Uterus (tissue), 4 donors: ENCODE results near the gene BGN. TPM values are rescaled to one million over a fixed set of nuclear protein-coding genes. Genes with fewer than 3 reads are reported as not detected.

Source experiments
- DNase-seq, 2 donors: peaks; one replicate each; pipeline ENCODE4 v3.0.0-alpha.2; 2019 to 2020
- H3K27ac ChIP-seq, 2 donors: fragments of 200-600 bp; sonication (generic); 1 replicate in 1 of 2; 2 replicates in 1 of 2; pipeline ENCODE4 v1.5.1; 2016 to 2018
- H3K27me3 ChIP-seq, 2 donors: fragments of 200-600 bp; sonication (generic); one replicate each; pipeline ENCODE4 v1.5.1; 2018 to 2019; ENCODE audit warnings: control low read depth in 1 of 2
- H3K36me3 ChIP-seq, 2 donors: fragments of 200-600 bp; sonication (generic); one replicate each; pipeline ENCODE4 v1.5.1; 2019; ENCODE audit warnings: control low read depth in 1 of 2
- H3K4me1 ChIP-seq, 2 donors: fragments of 200-600 bp; sonication (generic); one replicate each; pipeline ENCODE4 v1.5.1; 2018 to 2019; ENCODE audit warnings: control low read depth in 1 of 2
- H3K4me3 ChIP-seq, 2 donors: fragments of 200-600 bp; sonication (generic); 1 replicate in 1 of 2; 2 replicates in 1 of 2; pipeline ENCODE4 v1.5.1; 2018 to 2019; ENCODE audit warnings: mild to moderate bottlenecking in 1 of 2
- H3K9me3 ChIP-seq, 2 donors: fragments of 200-600 bp; sonication (generic); one replicate each; pipeline ENCODE4 v1.5.1; 2019; ENCODE audit warnings: control low read depth in 1 of 2
- POLR2A ChIP-seq, 2 donors: fragments of 450-650 bp; IDR thresholded peaks; one replicate each; pipeline ENCODE4 v1.6.1; 2016; ENCODE audit warnings: antibody characterized with exemption in 2 of 2, mild to moderate bottlenecking in 1 of 2, moderate library complexity in 1 of 2
- intact Hi-C: fragments of 100-400 bp; cut with DNase I; formaldehyde crosslinking; loops from one replicate; pipeline ENCODE4 v1.15.1; 2023; ENCODE audit warnings: low total_unique reads
- total RNA-seq, 4 donors: library from RNA; depleted of rRNA in 3 of 4; stranded (reverse); fragments of >200 nt in 3 of 4; gene quantifications; one replicate each; pipeline versions ENCODE4 v1.1.0 to v1.2.4, GENCODE V29; 2014 to 2023
- TF ChIP-seq, protein P1 (sequence below), 4 experiments: fragments of 200-600 bp in 2 of 4; fragments of 450-650 bp in 2 of 4; sonication (generic) in 2 of 4; IDR thresholded peaks; one replicate each; pipeline ENCODE4 v1.5.1; 2016 to 2019; ENCODE audit warnings: antibody characterized with exemption in 4 of 4, mild to moderate bottlenecking in 2 of 4, moderate library complexity in 1 of 4
- donor health status: DM: yes; HTN: yes; CAD: no.

BGN gene
- total RNA-seq, 4 donors from 2014 or later, result 36.8 to 91.5 (median 50.0) TPM

DNA sequence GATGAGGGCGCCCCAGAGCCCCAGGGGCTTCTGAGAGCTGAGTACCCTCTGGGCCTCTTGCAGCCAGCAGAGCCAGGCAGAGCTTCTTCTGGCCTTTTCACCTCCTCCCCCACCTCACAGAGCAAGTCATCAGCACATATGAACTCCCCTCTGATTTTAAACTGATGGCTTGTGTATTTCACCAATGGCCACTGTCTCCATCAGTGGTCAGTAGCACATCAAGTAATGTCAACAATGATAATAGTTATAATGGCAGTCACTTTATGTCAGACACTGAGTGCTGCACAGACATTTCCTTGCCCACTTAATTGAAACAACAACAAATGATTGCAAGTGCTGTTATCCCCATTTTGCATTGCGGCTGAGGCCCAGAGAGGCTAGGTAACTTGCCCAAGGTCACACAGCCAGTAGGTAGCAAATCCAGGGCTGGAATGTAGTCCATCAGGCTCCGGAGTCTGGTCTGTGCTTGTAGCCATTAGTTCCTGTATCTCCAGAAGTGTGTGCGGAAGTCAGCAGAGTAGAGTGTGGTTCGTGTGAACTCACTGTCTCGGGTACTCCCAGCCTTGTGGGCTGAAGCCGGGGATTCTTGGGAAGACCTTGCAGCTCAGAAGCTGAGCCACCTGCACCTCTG lies 25.6 kb downstream of the BGN start:
- Histone ChIP-seq H3K9me3 (no peaks in the 10 kb centered on the region), H3K27ac (no peak overlapping the region), H3K36me3 (no peaks in the 10 kb centered on the region), H3K4me3 (no peak overlapping the region), H3K4me1 (no peaks in the 10 kb centered on the region), H3K27me3 (peaks cover 0 to 12% of the 10 kb centered on the region in 2 donors)
- TF ChIP-seq, protein P1, sequence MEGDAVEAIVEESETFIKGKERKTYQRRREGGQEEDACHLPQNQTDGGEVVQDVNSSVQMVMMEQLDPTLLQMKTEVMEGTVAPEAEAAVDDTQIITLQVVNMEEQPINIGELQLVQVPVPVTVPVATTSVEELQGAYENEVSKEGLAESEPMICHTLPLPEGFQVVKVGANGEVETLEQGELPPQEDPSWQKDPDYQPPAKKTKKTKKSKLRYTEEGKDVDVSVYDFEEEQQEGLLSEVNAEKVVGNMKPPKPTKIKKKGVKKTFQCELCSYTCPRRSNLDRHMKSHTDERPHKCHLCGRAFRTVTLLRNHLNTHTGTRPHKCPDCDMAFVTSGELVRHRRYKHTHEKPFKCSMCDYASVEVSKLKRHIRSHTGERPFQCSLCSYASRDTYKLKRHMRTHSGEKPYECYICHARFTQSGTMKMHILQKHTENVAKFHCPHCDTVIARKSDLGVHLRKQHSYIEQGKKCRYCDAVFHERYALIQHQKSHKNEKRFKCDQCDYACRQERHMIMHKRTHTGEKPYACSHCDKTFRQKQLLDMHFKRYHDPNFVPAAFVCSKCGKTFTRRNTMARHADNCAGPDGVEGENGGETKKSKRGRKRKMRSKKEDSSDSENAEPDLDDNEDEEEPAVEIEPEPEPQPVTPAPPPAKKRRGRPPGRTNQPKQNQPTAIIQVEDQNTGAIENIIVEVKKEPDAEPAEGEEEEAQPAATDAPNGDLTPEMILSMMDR (IDR thresholded peaks at IDR 0.05), result no peak
- no peak for TF ChIP-seq POLR2A (IDR thresholded peaks at IDR 0.05)
- no peak for DNase-seq
- intact Hi-C loops, result no loop called here

DNA sequence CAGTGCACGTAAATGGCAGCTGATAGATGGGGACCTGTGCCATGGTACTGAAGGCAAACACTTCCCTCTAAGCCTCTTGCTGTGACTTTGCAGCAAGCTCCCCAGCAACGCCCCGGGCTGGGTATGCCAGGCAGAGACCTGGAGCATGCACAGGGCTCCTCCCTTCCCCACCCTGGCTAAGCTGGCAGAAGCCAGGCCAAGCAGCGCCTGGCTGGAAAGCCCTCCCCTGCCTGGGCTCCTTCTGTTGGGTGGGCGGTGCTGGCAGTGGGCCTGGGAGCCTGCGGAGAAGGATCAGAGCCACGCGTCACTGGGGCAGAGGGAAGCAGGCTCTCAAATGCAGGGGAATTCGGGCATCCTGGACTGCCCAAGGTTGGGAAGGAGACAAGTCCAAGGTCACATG lies 26.3 kb downstream of the BGN start:
- Histone ChIP-seq H3K27ac (no peak overlapping the region), H3K9me3 (no peaks in the 10 kb centered on the region), H3K4me3 (no peak overlapping the region), H3K4me1 (no peaks in the 10 kb centered on the region), H3K27me3 (peaks cover 0 to 12% of the 10 kb centered on the region in 2 donors), H3K36me3 (no peaks in the 10 kb centered on the region)
- no peak for DNase-seq
- TF ChIP-seq POLR2A (IDR thresholded peaks at IDR 0.05), result no peak
- TF ChIP-seq, protein P1 (IDR thresholded peaks at IDR 0.05), result no peak
- intact Hi-C loops, result no loop called here

DNA sequence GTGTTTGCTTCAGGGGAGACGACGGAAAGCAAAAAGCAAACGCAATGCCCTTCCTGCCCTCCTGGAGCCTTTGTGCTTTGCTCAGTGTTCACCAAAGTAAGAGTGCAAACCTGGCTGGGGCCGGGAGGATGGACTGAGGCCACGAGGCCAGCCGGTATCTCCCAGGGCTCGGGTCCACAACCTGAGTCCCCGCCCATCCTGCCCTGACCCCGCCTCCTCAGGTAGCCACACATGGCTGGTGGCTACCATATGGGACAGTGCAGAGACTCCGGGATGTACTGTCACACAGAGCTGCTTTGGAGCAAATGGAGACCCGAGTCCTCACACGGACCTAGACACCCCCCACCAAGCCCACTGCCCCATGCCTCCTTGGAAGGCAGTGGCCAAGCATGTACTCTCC lies 27.5 kb downstream of the BGN start:
- DNase-seq, result no peak
- H3K9me3 ChIP-seq, result no peaks in the 10 kb centered on the region
- no peak overlapping the region for H3K4me3 ChIP-seq
- H3K27me3 ChIP-seq, result peaks cover 0 to 12% of the 10 kb centered on the region in 2 donors
- no peaks in the 10 kb centered on the region for H3K36me3 ChIP-seq
- no peaks in the 10 kb centered on the region for H3K4me1 ChIP-seq
- H3K27ac ChIP-seq, result no peak overlapping the region
- TF ChIP-seq POLR2A (IDR thresholded peaks at IDR 0.05), result no peak
- TF ChIP-seq, protein P1 (IDR thresholded peaks at IDR 0.05), result no peak
- intact Hi-C loops, result no loop called here

DNA sequence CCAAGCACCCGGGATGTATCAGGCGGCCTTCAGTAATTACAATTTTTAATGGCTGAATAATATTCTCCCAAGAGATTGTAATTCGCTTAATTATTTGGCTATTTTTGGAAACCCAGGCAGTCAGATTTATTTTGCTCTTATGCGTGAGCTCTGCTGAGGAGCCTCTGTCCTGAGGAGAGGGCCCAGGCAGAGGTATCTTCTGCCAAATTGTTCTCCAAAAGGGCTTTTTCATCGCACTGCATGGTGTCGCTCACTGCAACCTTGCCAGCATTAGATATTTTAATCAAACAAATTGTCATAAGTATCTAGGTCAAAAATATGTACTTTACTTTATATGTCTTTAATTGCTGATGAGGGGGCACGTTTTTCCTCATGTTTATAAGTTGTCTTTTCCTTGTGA lies 28.5 kb downstream of the BGN start:
- intact Hi-C loops, result no loop called here
- no peaks in the 10 kb centered on the region for H3K36me3 ChIP-seq
- H3K4me1 ChIP-seq, result no peaks in the 10 kb centered on the region
- TF ChIP-seq, protein P1 (IDR thresholded peaks at IDR 0.05), result no peak
- TF ChIP-seq POLR2A (IDR thresholded peaks at IDR 0.05), result no peak
- H3K9me3 ChIP-seq, result no peaks in the 10 kb centered on the region
- H3K27me3 ChIP-seq, result peaks cover 0 to 11% of the 10 kb centered on the region in 2 donors
- no peak overlapping the region for H3K4me3 ChIP-seq
- no peak for DNase-seq
- no peak overlapping the region for H3K27ac ChIP-seq

DNA sequence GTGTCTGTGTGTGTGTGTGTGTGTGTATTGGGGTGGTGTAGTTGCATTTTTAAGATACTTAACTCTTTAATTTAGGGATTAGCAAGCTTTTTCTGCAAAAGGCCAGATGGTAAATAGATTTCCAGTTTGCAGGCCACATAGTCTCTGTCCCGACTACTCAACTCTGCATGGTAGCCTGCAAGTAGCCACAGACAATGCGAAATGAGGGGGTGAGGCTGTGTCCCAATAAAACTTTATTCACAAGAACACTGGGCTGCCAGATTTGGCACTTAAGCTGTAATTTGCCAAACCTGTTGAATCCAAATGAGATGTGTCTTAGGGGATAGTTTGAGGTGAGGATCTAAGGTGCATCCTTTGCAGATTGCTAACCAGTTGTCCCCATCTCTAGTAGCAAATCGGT lies 29.5 kb downstream of the BGN start:
- Histone ChIP-seq H3K4me1 (no peaks in the 10 kb centered on the region), H3K27me3 (peaks cover 0 to 9% of the 10 kb centered on the region in 2 donors), H3K9me3 (no peaks in the 10 kb centered on the region), H3K4me3 (no peak overlapping the region), H3K36me3 (no peaks in the 10 kb centered on the region), H3K27ac (no peak overlapping the region)
- TF ChIP-seq, protein P1 (IDR thresholded peaks at IDR 0.05), result no peak
- TF ChIP-seq POLR2A (IDR thresholded peaks at IDR 0.05), result no peak
- DNase-seq, result no peak
- intact Hi-C loops, result no loop called here
